ENCODE data around the gene PSENEN.
"Not testable (repeated sequence)": the region's sequence is repeated elsewhere in the genome, so short reads cannot be mapped to it uniquely, and the experiment has no call there.

Gene PSENEN

GRCh38 chr19:35752746-35753350, 7.4 kb downstream of the PSENEN start:
- DNase-seq = no peak

GRCh38 chr19:35753634-35754369, 8.4 kb downstream of the PSENEN start:
- DNase-seq = no peak

DNA sequence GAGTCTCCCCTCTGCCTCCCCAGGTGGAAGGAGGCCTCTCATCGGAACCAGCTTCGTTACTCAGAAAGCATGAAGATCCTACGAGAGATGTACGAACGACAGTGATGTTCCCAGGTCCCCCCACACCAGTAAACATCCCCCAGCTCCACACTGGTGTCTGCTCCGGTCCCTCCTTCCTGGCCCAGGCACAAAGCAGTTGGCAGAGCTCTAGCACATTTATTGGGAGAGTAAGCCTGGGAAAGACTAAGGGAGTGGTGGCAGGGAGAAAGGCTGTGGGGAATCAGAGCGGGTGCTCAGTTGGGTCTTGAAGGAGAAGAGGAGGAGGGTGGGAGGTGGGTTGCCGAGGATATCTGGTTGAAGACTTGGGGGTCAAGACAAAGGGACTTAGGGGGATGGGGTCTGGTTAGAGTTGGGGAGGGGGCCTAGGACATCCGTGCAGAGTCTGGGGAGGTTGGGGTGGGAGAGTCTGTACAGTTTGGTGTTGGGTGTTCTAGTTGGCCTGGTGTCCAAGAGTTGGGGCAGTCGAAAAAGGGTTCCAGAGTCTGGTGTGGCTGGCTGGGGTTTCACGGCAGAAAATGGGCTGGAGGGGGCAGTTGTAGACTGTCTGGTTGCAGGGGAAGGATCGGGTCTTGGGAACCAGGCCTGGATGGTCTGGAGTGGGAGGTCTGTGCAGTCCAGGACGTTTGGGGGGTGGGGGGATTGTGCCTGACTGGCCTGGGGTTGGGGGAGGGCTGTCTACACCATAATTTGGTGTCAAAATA, 9.1 kb downstream of the PSENEN start:
- no peak for DNase-seq

- DNase-seq = peak; percentile 32 to 67
Measured at GRCh38 chr19:35755131-35755549, 9.7 kb downstream of the PSENEN start.

- no peak for DNase-seq
Measured at GRCh38 chr19:35755550-35756376, 10.3 kb downstream of the PSENEN start.

DNA sequence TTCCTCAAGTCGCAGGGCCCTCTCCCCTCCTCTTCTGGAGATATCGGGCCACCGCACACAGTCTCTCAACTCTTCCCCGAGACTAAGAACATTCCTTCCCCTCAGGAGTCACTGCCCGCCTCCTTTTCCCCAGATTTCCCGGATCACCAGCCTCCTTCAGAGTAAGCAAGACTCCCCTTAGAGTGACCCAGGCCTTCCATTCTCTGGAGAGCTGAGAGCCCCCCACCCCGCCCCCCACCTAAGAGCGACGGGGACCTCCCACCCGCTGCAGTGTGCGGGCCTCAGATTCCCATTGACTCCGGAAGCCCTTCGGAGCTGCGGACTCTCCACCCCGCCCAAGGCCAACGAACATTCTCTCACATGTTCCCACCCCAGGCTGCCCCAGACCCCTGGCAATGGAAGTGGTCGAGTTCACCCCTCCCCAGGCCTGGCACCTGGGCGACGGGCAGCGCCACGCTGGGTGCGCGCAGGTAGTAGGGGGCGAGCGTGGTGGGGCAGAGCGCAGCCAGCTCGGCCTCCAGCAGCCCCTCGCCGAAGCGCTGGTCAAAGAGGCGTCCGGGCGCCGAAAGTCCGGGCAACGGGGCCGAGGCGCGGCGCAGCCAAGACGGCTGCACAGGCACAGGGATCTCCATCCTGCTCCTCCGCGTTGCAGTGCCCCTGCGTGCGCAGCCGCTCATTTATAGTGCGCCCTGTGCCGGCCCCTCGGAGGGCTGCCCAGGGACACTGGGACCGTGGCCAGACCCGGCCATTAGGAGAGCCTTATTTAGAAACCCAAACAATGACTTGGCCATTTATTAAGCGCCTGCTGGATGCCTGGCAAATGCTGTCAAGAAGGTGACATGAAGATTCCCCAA, 11.2 kb downstream of the PSENEN start, which contains the start of gene HSPB6:
HSPB6 (minus strand) TSS at position 653 of the 854 bp plus-strand sequence; CDS start at position 632, 21 bp downstream.
- no peak for DNase-seq

GRCh38 chr19:35757231-35757748, 11.8 kb downstream of the PSENEN start:
- DNase-seq = no peak

- DNase-seq = peak; percentile 100
Measured at GRCh38 chr19:35757749-35758608, 12.5 kb downstream of the PSENEN start, which contains the start of gene PROSER3. TSS of gene PROSER3 (plus strand) at chr19:35758176. CDS start at chr19:35758216, 40 bp downstream.

GRCh38 chr19:35759697-35760096, 14.2 kb downstream of the PSENEN start:
- DNase-seq = no peak

DNA sequence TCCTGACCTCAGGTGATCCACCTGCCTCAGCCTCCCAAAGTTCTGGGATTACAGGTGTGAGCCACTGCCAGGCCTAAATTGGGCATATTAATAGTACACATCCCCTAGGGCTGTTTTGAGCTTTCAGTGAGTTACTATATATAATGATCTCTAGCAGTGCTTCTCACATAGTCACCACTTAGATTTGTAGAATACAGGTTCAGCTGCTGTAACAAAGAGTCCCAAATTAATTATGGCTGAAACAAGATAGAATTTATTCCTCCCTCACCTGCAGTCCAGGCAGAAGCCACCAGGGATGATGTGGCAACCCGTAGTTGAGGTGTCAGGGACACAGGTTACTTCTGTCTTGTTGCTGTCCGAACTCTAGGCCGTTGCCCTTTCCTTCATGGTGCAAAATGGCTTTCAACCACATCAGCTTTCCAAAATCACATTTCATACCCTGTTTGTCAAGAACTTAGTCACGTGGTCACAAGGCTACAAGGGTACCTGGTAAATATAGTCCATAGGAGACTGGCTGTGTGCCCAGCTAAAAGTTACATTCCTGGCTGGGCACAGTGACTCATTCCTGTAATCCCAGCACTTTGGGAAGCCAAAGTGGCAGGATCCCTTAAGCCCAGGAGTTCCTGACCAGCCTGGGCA, 15.4 kb downstream of the PSENEN start:
- DNase-seq = no peak

DNA sequence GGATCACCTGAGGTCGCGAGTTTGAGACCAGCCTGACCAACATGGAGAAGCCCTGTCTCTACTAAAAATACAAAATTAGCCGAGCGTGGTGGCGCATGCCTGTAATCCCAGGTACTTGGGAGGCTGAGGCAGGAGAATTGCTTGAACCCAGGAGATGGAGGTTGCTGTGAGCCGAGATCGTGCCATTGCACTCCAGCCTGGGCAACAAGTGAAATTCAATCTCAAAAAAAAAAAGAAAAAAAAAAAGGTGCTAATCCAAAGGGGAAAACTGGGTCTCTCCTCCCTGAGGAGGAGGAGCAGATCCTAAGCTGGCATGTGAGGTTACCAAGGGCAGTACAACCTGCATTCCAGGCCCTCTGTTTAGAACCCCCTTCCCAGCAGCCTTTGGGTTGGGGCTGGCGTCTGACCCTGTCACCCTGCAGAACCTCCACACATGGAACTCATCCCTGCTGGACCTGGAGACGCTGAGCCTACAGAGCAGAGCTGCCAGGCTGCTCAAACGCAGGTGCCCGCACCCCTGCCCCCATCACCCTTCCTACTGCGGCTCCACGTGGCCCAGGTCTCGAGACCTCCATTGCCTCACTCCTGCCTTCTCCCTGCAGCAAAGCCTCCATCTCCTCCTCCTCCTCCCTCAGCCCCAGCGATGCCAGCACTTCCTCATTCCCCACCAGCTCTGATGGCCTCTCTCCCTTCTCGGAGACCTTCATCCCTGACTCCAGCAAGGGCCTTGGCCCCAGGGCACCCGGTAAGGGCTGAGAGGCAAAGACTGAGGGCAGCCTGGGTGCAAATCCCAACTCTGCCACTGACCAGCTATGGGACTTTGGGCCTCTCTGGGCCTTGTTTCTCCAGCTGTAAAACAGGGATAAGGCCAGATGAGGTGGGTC, 19.2 kb downstream of the PSENEN start:
- DNase-seq = no peak

DNA sequence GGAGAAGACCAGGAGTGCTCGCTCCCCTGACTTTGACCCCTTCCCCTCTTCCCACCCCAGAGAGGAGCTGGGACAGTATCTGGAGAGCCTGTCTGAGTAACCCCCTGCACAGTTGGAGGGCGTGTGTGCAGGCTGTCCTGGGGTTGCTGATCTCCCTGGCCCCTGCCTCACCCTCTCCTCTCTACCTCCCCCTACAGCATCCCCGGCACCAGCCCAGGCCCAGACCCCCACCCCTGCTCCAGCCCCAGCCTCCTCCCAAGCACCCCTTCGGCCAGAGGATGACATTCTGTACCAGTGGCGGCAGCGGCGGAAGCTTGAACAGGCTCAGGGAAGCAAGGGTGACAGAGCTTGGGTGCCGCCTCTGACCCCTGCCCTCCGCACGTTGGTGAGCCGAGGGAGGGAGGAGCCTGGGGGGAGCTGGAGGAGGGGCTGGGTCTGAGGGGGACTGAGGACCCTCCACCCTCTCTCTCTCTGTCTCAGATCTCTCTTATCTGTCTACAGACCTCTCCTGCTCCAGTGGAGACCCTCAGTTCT, 21.2 kb downstream of the PSENEN start:
- DNase-seq = no peak

- DNase-seq = no peak
Measured at GRCh38 chr19:35767288-35768081, 22.0 kb downstream of the PSENEN start.

DNA sequence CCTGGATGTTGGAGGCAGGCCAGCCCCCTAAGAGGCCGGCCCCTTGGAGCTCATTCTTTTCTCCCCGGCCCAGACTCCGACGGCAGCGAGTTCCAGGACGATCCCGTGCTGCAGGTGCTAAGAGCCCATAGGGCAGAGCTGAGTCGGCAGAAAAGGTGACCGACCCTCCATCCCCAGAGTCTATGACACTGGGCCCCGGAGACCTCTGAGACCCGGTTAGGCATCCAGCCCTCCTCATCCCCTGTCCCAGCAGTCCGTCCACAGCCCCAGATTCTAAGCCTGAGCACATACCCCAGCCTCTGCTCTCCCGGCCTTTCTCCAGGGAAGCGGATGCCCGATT, 22.6 kb downstream of the PSENEN start:
- no peak for DNase-seq

GRCh38 chr19:35772362-35772761, 26.9 kb downstream of the PSENEN start:
- not testable (repeated sequence) for DNase-seq

- DNase-seq = no peak
Measured at GRCh38 chr19:35773020-35773806, 27.8 kb downstream of the PSENEN start.
